Stomach (tissue), 9 donors: ENCODE data around the gene BOK. TPM values are rescaled to one million over a fixed set of nuclear protein-coding genes. Genes with fewer than 3 reads are reported as not detected.

Experiments
- DNase-seq, 2 donors: peaks; one replicate each; pipeline versions ENCODE4 v3.0.0 to v3.0.0-alpha.2; 2013 to 2019
- H3K27ac ChIP-seq, 5 donors: fragments of 200-600 bp in 4 of 5; sonication (generic) in 4 of 5; one replicate each; pipeline ENCODE4 v1.5.1; 2013 to 2019; ENCODE audit warnings: mild to moderate bottlenecking in 1 of 5, moderate library complexity in 1 of 5
- H3K27me3 ChIP-seq, 3 donors: fragments of 200-600 bp; sonication (generic); one replicate each; pipeline ENCODE4 v1.5.1; 2017 to 2019; ENCODE audit warnings: mixed run types in 1 of 3
- H3K36me3 ChIP-seq, 4 donors: fragments of 200-600 bp; sonication (generic); 1 replicate in 3 of 4; 2 replicates in 1 of 4; pipeline ENCODE4 v1.5.1; 2016 to 2019
- H3K4me1 ChIP-seq, 4 donors: fragments of 200-600 bp; sonication (generic); one replicate each; pipeline ENCODE4 v1.5.1; 2016 to 2019
- H3K4me3 ChIP-seq, 4 donors: fragments of 200-600 bp; sonication (generic) in 3 of 4; one replicate each; pipeline ENCODE4 v1.5.1; 2016 to 2019; ENCODE audit warnings: mild to moderate bottlenecking in 1 of 4
- H3K9me3 ChIP-seq, 4 donors: fragments of 200-600 bp; sonication (generic); one replicate each; pipeline ENCODE4 v1.5.1; 2016 to 2019
- EP300 ChIP-seq: sonication (generic); formaldehyde crosslinking; IDR thresholded peaks from one replicate; pipeline ENCODE4 v1.6.1; 2017; ENCODE audit warnings: antibody characterized with exemption
- POLR2A ChIP-seq, 4 donors: fragments of 450-650 bp; IDR thresholded peaks; one replicate each; pipeline ENCODE4 v1.6.1; 2016; ENCODE audit warnings: antibody characterized with exemption in 4 of 4, control low read depth in 2 of 4, mild to moderate bottlenecking in 1 of 4, moderate library complexity in 1 of 4
- POLR2AphosphoS5 ChIP-seq, 3 donors: sonication (generic); formaldehyde crosslinking; IDR thresholded peaks; one replicate each; pipeline ENCODE4 v1.6.1; 2016; ENCODE audit warnings: antibody characterized with exemption in 3 of 3
- whole genome bisulfite sequencing, 5 donors: extraction: QIAGEN DNeasy Blood & Tissue Kit in 3 of 5; methylation state at CpG; one replicate each; pipeline versions ENCODE4 v1.1.5 to v1.1.7; 2013 to 2018; 5-methylcytosine and 5-hydroxymethylcytosine counted together
- intact Hi-C: fragments of 100-400 bp; cut with DNase I; formaldehyde crosslinking; loops from one replicate; pipeline ENCODE4 v1.15.1; 2023; ENCODE audit warnings: low total_unique reads
- polyA plus RNA-seq, 3 donors: library from polyadenylated mRNA; stranded (reverse); fragments of 200-250 nt; gene quantifications; one replicate each; pipeline ENCODE4 v1.2.3, GENCODE V29; 2013
- total RNA-seq, 5 donors: library from RNA; depleted of rRNA; stranded (reverse); fragments of >200 nt; gene quantifications; one replicate each; pipeline versions ENCODE4 v1.1.0 to v1.2.3, GENCODE V29; 2014 to 2016
- TF ChIP-seq, protein P1 (sequence below), 7 experiments: fragments of 450-650 bp in 4 of 7; fragments of 200-600 bp in 3 of 7; sonication (generic) in 3 of 7; IDR thresholded peaks; one replicate each; pipeline ENCODE4 v1.5.1; 2016 to 2019; ENCODE audit warnings: antibody characterized with exemption in 7 of 7, control low read depth in 2 of 7, mild to moderate bottlenecking in 1 of 7
- donor health status: healthy with polysubstance abuse.
- donor health status: Bipolar disorder and iron deficiency.
- donor health status: healthy.

Gene BOK
- total and polyA plus RNA-seq, 8 donors: 13.0 to 112 (median 36.1) TPM

DNA sequence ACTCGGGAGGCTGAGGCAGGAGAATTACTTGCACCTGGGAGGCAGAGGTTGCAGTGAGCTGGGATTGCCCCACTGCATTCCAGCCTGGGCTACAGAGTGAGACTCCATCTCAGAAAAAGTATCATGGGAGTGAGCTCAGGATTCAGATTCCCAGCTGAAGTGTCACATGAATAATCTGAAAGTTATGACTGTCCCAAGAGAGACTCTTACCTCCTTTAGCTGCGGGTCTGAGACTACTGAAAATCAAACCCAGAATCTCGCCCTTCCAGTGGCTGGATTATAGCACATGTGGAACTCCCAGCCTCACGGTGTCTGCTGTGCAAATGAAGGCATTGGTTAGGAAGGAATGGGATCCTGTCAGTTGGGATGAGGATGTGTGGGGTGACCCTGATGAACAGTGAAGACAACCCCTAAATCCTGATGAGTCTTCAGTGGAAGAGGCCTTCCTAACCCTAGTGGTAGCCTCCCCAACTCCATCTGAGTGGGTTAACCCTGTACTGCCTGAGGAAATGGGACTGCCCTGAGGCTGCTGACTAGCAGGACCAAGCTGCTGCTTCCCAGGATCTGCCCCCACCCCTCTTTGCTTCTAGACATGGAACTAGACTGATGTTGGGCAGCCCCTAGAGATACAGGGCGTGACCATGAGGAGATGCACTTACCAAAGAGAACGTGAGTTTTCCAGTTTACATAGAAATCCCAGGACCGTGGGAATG is 16.5 kb downstream of the BOK start:
- H3K36me3 ChIP-seq: peaks cover 10 to 49% (median 42%) of the 10 kb centered on the region in 4 donors
- H3K27me3 ChIP-seq: no peaks in the 10 kb centered on the region
- intact Hi-C loops: no loop called here
- no peak for DNase-seq
- no peak overlapping the region for H3K27ac ChIP-seq
- H3K4me3 ChIP-seq: no peak overlapping the region
- no peaks in the 10 kb centered on the region for H3K9me3 ChIP-seq
- 78 to 84% (median 81%) methylated on average over 5 to 7 of the region's 7 CpGs for WGBS, 5 donors
- peaks cover 0 to 21% (median 5%) of the 10 kb centered on the region in 4 donors for H3K4me1 ChIP-seq
- TF ChIP-seq POLR2AphosphoS5 (IDR thresholded peaks at IDR 0.05) (no peak), POLR2A (IDR thresholded peaks at IDR 0.05) (no peak), EP300 (no peak)
- TF ChIP-seq, protein P1, sequence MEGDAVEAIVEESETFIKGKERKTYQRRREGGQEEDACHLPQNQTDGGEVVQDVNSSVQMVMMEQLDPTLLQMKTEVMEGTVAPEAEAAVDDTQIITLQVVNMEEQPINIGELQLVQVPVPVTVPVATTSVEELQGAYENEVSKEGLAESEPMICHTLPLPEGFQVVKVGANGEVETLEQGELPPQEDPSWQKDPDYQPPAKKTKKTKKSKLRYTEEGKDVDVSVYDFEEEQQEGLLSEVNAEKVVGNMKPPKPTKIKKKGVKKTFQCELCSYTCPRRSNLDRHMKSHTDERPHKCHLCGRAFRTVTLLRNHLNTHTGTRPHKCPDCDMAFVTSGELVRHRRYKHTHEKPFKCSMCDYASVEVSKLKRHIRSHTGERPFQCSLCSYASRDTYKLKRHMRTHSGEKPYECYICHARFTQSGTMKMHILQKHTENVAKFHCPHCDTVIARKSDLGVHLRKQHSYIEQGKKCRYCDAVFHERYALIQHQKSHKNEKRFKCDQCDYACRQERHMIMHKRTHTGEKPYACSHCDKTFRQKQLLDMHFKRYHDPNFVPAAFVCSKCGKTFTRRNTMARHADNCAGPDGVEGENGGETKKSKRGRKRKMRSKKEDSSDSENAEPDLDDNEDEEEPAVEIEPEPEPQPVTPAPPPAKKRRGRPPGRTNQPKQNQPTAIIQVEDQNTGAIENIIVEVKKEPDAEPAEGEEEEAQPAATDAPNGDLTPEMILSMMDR (IDR thresholded peaks at IDR 0.05): no peak

DNA sequence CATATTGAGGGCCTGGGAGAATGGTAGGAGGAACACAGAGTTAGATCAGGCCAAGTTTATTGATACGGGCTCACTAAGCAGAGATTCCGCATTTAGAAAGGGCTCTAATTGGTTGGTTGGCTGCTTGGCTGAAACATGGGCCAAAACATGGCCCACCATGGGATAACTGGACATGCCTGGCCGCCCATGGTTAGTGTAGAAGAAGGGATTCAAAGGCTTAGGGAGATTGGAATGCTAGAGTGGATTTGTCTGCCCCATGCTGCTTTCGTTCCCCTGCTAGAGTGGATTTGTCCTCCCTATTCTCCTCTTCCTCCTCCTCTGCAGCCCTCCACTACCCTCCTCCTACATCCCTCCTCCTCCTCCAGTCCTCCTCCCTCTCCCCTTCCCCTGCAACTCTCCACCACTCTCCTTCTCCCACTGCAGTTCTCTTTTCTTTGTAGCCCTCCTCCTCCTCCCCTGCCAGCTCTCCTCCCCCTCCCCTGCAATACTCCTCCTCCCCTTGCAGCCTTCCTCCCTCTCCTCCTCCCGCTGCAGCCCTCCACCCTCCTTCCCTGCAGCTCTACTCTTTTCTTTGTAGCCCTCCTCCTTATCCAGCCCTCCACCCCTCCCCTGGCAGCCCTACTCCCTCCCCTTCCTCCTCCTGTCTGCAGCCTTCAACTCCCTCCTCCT is 17.2 kb downstream of the BOK start:
- WGBS, 5 donors: 72 to 80% (median 75%) methylated on average over 5 of the region's 5 CpGs
- no peak overlapping the region for H3K27ac ChIP-seq
- H3K27me3 ChIP-seq: no peaks in the 10 kb centered on the region
- intact Hi-C loops: no loop called here
- H3K4me1 ChIP-seq: peaks cover 0 to 21% (median 5%) of the 10 kb centered on the region in 4 donors
- H3K9me3 ChIP-seq: no peaks in the 10 kb centered on the region
- H3K4me3 ChIP-seq: no peak overlapping the region
- no peak for DNase-seq
- TF ChIP-seq POLR2AphosphoS5 (IDR thresholded peaks at IDR 0.05): no peak
- TF ChIP-seq POLR2A (IDR thresholded peaks at IDR 0.05): no peak
- TF ChIP-seq, protein P1 (IDR thresholded peaks at IDR 0.05): no peak
- no peak for TF ChIP-seq EP300
- H3K36me3 ChIP-seq: peaks cover 10 to 49% (median 43%) of the 10 kb centered on the region in 4 donors

DNA sequence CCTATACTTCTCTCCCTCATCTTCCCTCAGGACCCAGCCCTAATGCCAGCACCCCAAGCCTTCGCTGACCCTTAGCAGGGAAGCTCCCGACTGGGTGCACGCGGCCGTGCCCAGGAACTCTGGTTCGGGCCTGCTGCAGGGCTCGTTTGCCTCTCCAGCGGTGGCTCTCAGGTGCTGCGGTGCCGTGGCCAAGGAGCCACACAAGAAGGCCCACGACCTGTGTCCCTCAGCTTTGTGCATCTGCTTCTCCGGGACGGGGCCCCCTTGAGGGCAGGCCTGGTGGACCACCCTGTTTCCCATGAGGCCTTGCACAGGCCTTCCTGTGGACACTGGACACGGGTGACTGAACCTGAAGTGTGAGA is 17.7 kb downstream of the BOK start:
- peaks cover 0 to 21% (median 5%) of the 10 kb centered on the region in 4 donors for H3K4me1 ChIP-seq
- TF ChIP-seq POLR2A (IDR thresholded peaks at IDR 0.05) (no peak), EP300 (no peak), POLR2AphosphoS5 (IDR thresholded peaks at IDR 0.05) (no peak)
- TF ChIP-seq, protein P1 (IDR thresholded peaks at IDR 0.05): no peak
- H3K4me3 ChIP-seq: no peak overlapping the region
- H3K27ac ChIP-seq: no peak overlapping the region
- intact Hi-C loops: no loop called here
- H3K27me3 ChIP-seq: no peaks in the 10 kb centered on the region
- DNase-seq: no peak
- 79 to 85% (median 83%) methylated on average over 10 to 14 of the region's 14 CpGs for WGBS, 5 donors
- no peaks in the 10 kb centered on the region for H3K9me3 ChIP-seq
- H3K36me3 ChIP-seq: peaks cover 10 to 48% (median 42%) of the 10 kb centered on the region in 4 donors

DNA sequence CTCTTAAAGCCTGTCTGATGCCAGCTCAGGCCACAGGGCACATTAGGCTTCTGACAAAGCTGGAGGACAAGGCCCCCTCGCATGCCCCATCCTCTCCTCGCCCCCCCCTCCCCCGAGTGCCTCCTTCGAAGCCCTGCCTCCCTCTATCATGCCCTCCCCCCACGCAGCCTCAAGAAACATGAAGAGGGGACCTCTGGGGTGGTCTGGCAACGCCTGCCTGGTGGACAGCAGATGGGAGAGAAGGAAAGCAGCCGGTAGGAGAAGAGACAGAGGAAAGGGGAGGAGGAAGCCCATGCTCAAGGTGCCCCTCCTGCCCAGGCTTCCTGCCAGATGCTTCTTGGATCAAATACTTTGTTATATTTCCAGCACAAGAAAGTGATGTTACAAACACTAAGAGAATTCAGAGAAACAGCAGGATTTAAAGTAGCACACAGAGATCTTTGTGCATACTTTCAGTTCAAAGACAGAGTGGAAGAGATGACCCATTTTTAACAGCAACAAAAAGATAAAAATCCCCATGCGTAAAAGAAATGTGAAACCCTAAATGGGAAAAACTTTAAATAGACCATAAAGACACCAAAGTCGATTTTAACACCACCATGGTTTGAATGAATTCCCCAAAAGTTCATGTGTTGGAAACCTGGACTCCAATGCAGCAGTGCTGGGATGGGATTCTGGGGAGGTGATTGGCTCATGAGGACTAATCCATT is 19.0 kb downstream of the BOK start:
- DNase-seq: peak in 1 of 2 donors; percentile 79
- WGBS, 5 donors: 50 to 71% (median 65%) methylated on average over 9 of the region's 9 CpGs
- Histone ChIP-seq H3K9me3 (no peaks in the 10 kb centered on the region), H3K4me3 (no peak overlapping the region), H3K27ac (peak overlapping the region in 2 of 5 donors; percentile 5 to 24), H3K27me3 (no peaks in the 10 kb centered on the region), H3K36me3 (peaks cover 10 to 46% (median 39%) of the 10 kb centered on the region in 4 donors), H3K4me1 (peaks cover 0 to 21% (median 5%) of the 10 kb centered on the region in 4 donors)
- intact Hi-C loops: no loop called here
- TF ChIP-seq POLR2A (IDR thresholded peaks at IDR 0.05) (no peak), EP300 (no peak), POLR2AphosphoS5 (IDR thresholded peaks at IDR 0.05) (no peak)
- TF ChIP-seq, protein P1 (IDR thresholded peaks at IDR 0.05): no peak
